Suprapubic skin (tissue), 4 donors: ENCODE measurements around the gene GSC.
"Not testable (repeated sequence)": the region's sequence is repeated elsewhere in the genome, so short reads cannot be mapped to it uniquely, and the experiment has no call there.

Experiments used
- POLR2A ChIP-seq, 2 donors: fragments of 450-650 bp; IDR thresholded peaks; one replicate each; pipeline ENCODE4 v1.6.1; 2017; ENCODE audit warnings: antibody characterized with exemption in 2 of 2, mild to moderate bottlenecking in 2 of 2, moderate library complexity in 2 of 2
- POLR2AphosphoS5 ChIP-seq, 3 donors: sonication (generic); formaldehyde crosslinking; IDR thresholded peaks; one replicate each; pipeline ENCODE4 v1.6.1; 2017; ENCODE audit warnings: antibody characterized with exemption in 3 of 3
- TF ChIP-seq, protein P1 (sequence below), 2 donors: fragments of 200-600 bp in 1 of 2; fragments of 450-650 bp in 1 of 2; sonication (generic) in 1 of 2; IDR thresholded peaks; one replicate each; pipeline ENCODE4 v1.5.1; 2016 to 2019; ENCODE audit warnings: antibody characterized with exemption in 2 of 2, mild to moderate bottlenecking in 1 of 2, moderate library complexity in 1 of 2

DNA sequence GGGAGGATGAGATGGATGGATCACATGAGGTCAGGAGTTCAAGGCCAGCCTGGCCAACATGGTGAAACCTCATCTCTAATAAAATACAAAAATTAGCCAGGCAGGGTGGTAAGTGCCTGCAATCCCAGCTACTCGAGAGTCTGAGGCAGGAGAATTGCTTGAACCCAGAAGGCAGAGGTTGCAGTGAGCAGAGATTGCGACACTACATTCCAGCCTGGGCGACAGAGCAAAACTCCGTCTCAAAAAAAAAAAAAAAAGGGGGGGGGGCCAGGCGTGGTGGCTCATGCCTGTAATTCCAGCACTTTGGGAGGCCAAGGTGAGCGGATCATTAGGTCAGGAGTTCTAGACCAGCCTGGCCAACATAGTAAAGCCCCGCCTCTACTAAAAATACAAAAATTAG lies 22.8 kb downstream of the GSC start:
- TF ChIP-seq POLR2AphosphoS5, POLR2A (IDR thresholded peaks at IDR 0.05): not testable (repeated sequence)
- TF ChIP-seq, protein P1, sequence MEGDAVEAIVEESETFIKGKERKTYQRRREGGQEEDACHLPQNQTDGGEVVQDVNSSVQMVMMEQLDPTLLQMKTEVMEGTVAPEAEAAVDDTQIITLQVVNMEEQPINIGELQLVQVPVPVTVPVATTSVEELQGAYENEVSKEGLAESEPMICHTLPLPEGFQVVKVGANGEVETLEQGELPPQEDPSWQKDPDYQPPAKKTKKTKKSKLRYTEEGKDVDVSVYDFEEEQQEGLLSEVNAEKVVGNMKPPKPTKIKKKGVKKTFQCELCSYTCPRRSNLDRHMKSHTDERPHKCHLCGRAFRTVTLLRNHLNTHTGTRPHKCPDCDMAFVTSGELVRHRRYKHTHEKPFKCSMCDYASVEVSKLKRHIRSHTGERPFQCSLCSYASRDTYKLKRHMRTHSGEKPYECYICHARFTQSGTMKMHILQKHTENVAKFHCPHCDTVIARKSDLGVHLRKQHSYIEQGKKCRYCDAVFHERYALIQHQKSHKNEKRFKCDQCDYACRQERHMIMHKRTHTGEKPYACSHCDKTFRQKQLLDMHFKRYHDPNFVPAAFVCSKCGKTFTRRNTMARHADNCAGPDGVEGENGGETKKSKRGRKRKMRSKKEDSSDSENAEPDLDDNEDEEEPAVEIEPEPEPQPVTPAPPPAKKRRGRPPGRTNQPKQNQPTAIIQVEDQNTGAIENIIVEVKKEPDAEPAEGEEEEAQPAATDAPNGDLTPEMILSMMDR (IDR thresholded peaks at IDR 0.05) = not testable (repeated sequence)
